ENCODE measurements around the gene KRTAP19-3. TPM values are rescaled to one million over a fixed set of nuclear protein-coding genes. Genes with fewer than 3 reads are reported as not detected.

The KRTAP19-3 gene
- total RNA-seq, 6 experiments from 2014 or later, result not detected

DNA sequence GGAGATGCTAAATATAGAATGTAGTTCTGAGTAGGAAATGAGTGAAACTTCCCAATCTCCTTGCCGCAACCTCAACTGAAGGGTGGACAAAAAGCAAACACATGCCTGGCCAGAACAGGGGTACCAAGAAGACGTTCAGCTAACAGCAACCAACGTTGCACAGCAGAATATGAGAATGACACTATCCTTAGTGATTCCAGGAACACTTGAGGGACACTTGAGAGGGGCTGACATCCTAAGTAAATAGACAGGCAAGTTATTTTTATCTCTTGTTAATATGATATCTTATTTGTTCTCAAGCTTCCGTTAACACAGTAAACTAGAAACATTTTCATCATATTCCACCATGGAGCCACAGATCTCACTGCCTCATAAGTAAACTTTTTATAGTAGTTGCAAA lies 12.6 kb downstream of the KRTAP19-3 start:
- TF ChIP-seq, protein P1, sequence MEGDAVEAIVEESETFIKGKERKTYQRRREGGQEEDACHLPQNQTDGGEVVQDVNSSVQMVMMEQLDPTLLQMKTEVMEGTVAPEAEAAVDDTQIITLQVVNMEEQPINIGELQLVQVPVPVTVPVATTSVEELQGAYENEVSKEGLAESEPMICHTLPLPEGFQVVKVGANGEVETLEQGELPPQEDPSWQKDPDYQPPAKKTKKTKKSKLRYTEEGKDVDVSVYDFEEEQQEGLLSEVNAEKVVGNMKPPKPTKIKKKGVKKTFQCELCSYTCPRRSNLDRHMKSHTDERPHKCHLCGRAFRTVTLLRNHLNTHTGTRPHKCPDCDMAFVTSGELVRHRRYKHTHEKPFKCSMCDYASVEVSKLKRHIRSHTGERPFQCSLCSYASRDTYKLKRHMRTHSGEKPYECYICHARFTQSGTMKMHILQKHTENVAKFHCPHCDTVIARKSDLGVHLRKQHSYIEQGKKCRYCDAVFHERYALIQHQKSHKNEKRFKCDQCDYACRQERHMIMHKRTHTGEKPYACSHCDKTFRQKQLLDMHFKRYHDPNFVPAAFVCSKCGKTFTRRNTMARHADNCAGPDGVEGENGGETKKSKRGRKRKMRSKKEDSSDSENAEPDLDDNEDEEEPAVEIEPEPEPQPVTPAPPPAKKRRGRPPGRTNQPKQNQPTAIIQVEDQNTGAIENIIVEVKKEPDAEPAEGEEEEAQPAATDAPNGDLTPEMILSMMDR (IDR thresholded peaks at IDR 0.05), result no peak
- Mint-ChIP-seq H3K36me3 (ENCODE audit: low read depth) (no peaks in the 10 kb centered on the region), H3K9me3 (peaks cover 33% of the 10 kb centered on the region), H3K4me1 (ENCODE audit: low read depth) (no peaks in the 10 kb centered on the region), H3K27ac (no peak overlapping the region), H3K4me3 (no peak overlapping the region), H3K27me3 (ENCODE audit: insufficient read depth) (no peaks in the 10 kb centered on the region; the same call in 1 of the 2 replicates)
- DNase-seq, result no peak

- no peaks in the 10 kb centered on the region for H3K36me3 Mint-ChIP-seq (ENCODE audit: low read depth)
- H3K4me1 Mint-ChIP-seq (ENCODE audit: low read depth), result no peaks in the 10 kb centered on the region
- no peak overlapping the region for H3K4me3 Mint-ChIP-seq
- DNase-seq, result no peak
- H3K27ac Mint-ChIP-seq, result no peak overlapping the region
- TF ChIP-seq, protein P1 (IDR thresholded peaks at IDR 0.05), result no peak
- H3K9me3 Mint-ChIP-seq, result peaks cover 39% of the 10 kb centered on the region
- H3K27me3 Mint-ChIP-seq (ENCODE audit: insufficient read depth), result no peaks in the 10 kb centered on the region; the same call in 1 of the 2 replicates
These were observed 13.8 kb downstream of the KRTAP19-3 start for GRCh38 chr21:30478004-30478403.

DNA sequence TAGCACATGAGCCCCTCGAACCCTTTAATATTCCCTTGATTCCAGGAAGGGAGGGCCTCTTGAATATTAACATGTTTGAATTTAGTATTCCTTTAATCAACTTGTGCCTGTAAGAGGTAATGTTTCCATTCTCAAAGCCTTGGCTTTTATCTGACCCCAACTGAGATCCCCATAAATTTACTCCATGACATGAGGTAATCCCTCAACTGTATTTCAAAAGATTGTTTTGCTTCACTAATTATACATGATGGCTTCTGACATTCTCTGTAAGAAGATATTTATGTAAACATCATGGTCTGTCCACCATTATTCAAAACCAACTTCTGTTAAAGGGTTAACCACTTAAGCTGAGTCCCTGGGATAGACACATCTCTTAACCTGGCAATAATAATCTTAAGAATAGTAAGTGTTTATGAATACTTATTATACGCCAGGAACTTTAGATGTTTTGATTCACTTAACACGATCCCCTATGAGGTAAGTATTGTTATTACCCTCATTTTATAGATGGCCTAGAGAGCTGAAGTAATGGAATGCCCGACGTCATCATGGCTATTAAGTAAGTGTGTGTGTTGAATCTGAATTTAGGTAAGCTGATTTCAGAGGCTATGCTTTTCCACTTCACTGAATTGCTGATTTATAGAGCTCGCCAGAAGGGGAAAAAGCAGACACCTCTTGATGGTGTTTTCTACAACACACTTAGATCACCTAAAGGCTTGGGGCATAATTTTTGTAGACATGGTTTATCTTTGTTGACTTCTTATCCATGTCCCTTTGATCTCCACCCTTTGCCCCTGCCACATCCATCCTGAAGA lies 22.7 kb downstream of the KRTAP19-3 start:
- DNase-seq, result no peak
- no peak overlapping the region for H3K4me3 Mint-ChIP-seq
- H3K4me1 Mint-ChIP-seq (ENCODE audit: low read depth), result no peaks in the 10 kb centered on the region
- TF ChIP-seq, protein P1 (IDR thresholded peaks at IDR 0.05), result no peak
- no peak overlapping the region for H3K27ac Mint-ChIP-seq
- H3K36me3 Mint-ChIP-seq (ENCODE audit: low read depth), result no peaks in the 10 kb centered on the region
- H3K27me3 Mint-ChIP-seq (ENCODE audit: insufficient read depth), result no peaks in the 10 kb centered on the region
- peaks cover 37% of the 10 kb centered on the region for H3K9me3 Mint-ChIP-seq

GRCh38 chr21:30463713-30464112 lies 28.1 kb downstream of the KRTAP19-3 start:
- no peaks in the 10 kb centered on the region for H3K36me3 Mint-ChIP-seq (ENCODE audit: low read depth)
- TF ChIP-seq, protein P1 (IDR thresholded peaks at IDR 0.05), result peak; percentile 68
- no peak overlapping the region for H3K27ac Mint-ChIP-seq
- no peaks in the 10 kb centered on the region for H3K4me1 Mint-ChIP-seq (ENCODE audit: low read depth)
- H3K9me3 Mint-ChIP-seq, result peaks cover 40% of the 10 kb centered on the region
- H3K27me3 Mint-ChIP-seq (ENCODE audit: insufficient read depth), result no peaks in the 10 kb centered on the region; the same call in 1 of the 2 replicates
- H3K4me3 Mint-ChIP-seq, result no peak overlapping the region
- DNase-seq, result no peak

GRCh38 chr21:30448514-30448913 lies 43.3 kb downstream of the KRTAP19-3 start:
- H3K27me3 Mint-ChIP-seq (ENCODE audit: insufficient read depth), result no peaks in the 10 kb centered on the region
- no peak overlapping the region for H3K4me3 Mint-ChIP-seq
- H3K9me3 Mint-ChIP-seq, result peaks cover 38% of the 10 kb centered on the region
- TF ChIP-seq, protein P1 (IDR thresholded peaks at IDR 0.05), result no peak
- no peak overlapping the region for H3K27ac Mint-ChIP-seq
- DNase-seq, result no peak
- no peaks in the 10 kb centered on the region for H3K4me1 Mint-ChIP-seq (ENCODE audit: low read depth)
- H3K36me3 Mint-ChIP-seq (ENCODE audit: low read depth), result no peaks in the 10 kb centered on the region
